Activated CD4-positive, alpha-beta T cell treated with anti-CD3 and anti-CD28 coated beads, Interleukin-2, Interleukin-6, amounts not matched to agents 100 ng/mL and 50 ng/mL, durations not matched to agents 16 hours and 8 hours (primary cell): ENCODE data around the gene SNAPC4.
"Not testable (repeated sequence)": the region's sequence is repeated elsewhere in the genome, so short reads cannot be mapped to it uniquely, and the experiment has no call there.

ENCODE experiments used
- DNase-seq: peaks from one replicate; pipeline ENCODE4 v3.0.0-alpha.2; 2020

Gene SNAPC4

DNA sequence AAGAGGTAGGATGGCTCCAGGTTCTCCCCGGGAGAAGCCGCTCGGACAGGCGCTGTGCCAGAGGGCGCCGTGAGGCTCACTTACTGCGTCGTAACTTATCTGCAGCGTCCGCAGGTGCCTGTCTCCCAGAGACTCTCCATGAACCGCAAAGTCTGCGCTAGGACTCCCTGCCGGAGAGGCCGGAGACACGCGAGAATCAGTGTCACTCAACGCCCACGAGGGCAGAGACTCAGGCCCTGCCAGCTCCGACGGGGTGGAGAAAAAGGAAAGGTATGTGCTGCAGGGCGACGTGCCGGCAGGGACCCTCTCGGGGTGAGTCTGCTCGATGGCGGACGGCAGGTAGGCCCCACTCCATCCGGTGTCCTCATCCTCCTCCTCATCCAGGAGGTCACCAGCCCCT, 7.1 kb upstream of the SNAPC4 start:
- not testable (repeated sequence) for DNase-seq

DNA sequence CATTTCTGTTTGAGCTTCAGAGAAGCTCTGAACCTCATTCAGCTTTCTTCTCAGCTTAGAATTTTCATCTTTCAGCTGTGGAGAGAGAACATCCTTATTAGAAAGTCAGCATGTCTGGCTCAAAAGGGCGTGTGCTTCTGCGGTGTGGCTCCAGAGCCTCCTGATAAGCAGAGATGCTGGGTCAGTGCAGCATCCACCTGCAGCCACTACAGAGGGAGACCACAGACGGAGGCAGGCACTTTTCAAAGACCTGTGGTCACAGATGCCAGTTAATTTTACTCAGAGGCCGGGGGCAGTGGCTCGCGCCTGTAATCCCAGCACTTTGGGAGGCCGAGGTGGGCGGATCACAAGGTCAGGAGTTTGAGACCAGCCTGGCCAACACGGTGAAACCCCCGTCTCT, 5.9 kb upstream of the SNAPC4 start:
- DNase-seq, result not testable (repeated sequence)

DNA sequence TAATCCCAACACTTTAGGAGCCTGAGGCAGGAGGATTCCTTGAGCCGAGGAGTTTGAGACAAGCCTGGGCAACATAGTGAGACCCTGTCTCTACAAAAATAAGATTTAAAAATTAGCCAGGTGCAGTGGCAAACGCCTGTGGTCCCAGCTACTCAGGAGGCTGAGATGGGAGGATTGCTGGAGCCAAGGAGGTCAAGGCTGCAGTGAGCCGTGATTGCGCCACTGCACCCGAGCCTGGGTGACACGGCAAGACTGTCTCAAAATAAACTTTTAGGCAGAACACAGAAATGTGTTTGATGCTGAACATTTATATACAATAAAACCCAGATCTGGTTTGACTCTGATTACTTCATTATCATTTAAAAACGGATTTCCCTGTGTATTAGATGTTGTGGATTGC, 5.5 kb upstream of the SNAPC4 start:
- DNase-seq, result no peak

DNA sequence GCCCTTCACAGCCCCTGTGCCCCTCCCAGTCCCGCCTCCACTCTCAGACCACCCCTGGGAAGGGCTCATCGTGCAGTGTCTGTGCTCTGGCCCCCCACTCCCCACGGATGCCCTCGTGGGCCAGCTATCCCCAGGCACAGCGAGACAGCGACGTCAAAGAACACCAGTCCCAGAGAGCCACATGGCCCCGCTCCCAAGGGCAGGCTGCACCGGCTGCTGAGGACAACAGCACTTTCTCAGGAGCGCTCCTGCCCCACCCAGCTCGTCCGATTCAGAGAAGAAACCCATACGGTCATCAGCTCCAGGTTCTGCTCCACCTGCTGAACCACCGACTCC, 4.8 kb upstream of the SNAPC4 start:
- no peak for DNase-seq

DNA sequence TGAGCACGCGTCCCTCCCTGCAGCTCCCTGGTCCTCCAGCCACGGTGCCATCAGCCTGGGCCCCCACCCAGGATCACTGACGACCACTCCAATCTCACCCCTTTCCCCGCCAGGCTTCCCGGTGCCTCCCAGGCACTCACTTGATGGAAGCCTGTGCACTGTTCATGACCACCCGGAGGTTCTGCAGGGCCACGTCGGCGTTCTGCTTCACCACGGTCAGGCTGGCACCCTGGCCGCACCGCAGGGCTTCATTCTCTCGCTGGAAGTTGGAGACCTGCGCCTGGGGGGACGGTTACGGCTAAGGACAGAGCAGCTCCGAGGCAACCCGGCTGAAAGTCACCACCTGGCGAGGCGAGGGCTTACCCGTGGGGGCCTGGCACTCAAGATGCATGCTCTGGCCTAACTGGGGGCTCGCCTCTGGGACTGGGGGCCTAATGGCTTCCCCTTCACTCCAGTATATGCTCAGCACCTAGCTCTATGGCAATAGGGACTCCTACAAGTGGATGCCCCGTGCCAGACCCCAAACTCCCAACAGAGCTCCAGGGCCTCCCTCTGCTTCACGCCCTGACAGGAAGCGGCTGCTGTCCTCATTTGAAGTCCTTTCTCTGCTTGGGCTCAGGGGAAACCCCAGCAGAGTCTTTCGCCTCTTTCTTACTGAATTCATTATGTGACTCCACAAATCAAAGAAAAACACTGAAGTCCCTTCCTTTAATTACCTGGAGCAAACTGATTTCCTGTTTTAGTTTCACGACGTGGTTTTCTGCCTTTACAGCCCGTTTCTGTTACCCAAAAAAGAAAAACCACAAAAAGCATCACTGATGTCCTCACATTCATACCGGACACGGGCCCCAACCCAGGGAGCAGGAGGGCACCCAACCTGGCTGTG, 4.2 kb upstream of the SNAPC4 start:
- peak; percentile 73 for DNase-seq

DNA sequence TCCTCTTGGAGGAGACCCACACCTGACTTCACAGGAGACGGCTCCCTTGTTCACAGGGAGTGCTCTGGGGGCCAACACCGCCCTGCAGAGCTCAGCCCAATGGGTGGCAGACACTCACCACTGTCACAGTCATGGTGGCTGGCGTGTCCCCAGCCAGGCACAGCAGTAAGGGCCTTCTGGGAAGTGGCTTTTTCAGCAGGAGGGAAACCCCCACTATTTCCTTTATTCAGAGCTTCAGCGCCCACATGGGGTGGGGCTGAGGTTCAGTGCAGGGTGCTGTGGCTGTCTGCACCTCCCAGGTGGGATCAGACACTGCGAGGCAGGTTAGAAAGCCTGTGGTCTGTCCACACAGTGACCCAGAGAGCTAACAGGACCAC, 3.6 kb upstream of the SNAPC4 start:
- DNase-seq, result peak; percentile 88

DNA sequence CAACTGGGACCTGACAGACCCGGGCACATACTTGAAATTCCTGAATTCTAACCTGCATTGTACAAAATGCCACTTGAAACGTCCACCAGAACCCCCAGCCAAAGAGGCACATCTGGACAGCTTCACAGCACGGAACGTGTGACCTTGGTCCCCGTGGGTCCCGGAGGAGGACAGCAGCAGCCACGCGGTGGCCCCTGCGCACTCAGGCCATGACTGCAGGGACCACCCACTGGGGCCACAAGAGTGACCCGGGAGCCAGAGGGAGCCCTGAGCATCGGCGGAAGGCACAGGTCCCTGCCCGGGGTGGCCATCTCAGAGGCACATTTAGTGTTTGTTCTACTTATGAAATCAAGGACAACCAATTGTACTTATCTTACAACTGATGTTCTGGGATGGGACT, 2.1 kb upstream of the SNAPC4 start:
- no peak for DNase-seq

DNA sequence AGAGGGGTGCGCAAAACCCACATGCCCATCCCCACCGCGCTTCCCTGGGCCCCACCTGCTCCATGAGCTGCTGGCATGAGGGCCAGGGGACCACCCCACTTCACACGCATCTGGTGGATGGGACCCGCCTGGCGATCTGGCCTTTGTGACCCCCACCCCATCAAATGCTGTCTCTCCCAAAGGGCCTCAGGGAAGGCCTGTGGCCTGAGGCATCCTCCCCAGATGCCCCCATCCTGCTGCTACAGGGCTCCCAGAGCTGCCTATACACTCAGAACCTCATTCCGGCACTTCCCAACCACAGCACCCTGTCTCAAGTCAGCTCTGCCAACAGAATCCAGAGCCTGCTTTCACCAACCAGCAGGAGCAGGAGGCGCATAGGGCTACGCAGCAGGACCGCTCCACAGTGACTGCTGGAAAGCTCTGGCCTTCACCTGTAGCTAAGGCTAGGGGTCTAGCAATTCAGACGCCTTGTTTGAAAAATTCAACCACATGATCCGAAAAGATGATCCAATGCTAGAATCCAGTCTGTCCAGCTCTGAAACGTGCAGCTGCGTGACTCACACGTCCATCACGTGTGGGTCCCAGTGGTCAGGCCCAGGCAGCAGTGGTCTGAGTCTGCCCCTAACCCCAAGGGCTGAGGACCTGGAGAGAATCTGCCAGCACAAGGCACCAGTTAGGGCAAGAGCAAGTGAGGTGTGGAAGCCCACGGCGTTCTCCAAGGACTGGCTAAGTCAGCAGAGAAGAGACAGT, 1.4 kb upstream of the SNAPC4 start:
- DNase-seq, result no peak

DNA sequence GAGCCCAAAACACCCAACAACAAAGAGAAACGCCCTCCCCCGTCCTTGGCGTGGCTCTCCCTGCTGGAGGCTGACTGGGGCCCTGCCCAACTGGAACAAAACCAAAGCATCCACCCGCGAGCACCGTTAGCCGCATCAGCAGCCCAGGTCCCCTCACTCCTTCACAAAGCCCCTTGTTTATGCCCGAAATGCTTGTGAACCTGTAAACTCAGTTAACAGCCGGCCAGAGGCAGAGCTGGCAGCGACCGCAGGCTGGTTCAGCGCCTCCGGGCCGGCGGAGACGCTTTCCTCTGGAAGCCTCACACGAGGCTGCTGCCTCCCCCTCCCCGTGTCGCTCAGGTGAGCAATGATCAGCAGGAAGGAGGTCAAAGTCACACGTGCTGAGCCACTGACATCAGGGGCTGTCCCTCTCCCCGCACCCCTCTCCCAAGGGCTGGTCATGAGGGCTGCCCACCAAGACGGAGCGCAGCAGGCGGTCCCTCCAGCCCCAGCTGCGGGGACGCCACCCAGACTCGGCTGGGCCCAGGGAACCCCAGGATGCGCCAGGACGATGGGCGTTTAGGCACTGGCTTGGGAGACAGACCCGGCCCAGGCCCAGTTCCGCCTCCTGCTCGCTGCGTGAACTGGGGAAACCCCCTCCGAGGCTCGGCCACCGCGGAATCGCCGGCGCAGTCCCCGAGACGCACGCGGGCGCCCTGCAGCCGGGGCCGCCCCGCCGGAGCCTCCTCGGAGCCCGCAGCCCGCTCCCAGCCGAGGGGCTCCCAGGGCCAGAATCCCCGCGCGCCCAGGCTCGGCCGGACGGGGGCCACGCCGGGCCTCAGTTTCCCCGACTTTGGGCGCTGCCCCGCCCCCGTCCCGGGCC, 563 bp downstream of the SNAPC4 start:
- peak; percentile 51 for DNase-seq

DNA sequence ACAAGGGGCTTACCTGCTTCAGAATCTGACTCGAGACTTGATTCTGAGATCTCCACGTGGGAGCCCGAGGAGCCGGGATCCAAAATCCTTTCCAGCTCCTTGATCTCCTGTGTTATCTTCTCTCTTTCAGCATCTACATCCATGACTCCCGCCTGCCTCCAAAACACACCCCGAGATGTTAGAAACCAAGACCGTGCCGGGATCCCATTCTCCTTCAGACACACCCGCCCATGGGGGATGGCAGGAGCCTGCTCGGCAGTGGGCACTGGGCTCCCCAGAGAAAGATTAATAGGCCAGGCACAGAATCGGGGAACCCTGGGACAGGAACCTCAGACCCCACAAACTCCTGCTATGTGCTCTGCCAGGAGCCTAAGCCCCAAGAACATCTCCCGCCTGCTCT, 1.7 kb downstream of the SNAPC4 start:
- no peak for DNase-seq

DNA sequence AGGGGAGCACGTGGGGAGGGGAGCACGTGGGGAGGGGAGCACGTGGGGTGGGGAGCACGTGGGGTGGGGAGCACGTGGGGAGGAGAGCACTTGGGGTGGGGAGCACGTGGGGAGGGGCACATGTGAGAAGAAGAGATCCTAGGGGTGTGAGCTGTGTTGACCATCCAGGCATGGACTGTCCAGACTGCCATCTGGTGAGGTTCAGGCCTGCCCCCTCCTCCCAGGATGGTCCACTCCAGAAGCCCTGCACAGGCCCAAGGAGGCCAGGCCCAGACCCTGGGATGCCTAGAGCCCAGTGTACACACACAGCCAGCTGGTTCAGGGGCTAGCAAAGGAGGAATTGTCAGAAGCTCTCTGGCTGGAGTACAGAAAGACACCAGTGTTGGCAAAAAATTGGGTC, 2.3 kb downstream of the SNAPC4 start:
- no peak for DNase-seq

DNA sequence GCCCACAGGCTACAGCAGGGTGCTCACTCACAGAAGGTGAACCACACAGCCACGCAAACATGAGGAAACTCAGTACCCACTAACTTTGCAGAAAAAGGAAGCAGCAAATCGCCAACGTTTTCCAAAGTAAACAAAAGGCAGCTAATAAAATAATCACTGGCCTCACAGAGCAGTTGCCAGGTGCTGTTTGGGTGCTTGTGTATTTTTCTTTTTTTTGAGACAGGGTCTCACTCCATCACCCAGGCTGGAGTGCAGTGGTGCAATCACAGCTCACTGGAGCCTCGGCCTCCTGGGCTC, 3.8 kb downstream of the SNAPC4 start:
- no peak for DNase-seq

DNA sequence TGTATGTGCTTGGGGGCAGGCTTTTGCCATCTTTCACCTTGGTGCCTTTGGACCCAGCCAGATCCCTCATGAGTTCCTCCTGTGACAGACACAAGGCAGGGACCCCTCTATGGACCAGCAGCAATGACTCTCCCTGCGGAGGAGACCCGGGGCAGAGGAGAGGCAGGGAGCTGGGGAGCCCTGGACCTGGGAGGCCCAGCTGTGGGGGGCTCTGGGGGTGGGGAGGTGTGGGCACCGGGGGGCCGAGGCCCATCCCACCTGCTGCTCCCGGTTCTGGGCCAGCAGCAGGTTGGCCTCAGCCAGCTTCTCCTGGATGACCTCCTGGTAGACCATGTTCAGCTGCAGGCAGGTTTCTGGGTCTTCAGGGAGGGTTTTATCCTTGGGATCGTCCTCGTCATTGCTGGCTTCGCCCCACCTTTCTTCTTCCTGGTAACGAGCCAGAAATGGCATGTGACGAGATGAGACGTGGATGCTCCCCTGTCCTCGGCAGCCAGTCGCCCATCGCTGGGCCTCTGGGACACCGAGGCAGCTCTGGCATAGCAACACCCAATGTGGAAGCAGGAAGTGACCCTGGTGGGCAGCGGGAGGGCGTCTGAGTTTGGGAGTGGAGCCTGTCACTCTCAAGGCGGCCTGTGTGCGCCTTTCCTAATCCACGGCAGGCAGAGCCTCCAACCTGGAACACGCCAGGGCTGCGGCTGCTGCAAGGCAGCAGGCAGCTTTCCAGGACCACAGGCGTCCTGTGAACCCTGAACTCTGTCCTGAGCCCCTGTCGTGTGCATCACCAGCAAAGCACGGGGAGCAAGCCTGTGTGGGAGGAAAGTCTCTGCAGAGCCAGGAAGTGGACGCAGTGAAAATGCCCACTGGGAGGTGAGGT, 4.4 kb downstream of the SNAPC4 start:
- no peak for DNase-seq

DNA sequence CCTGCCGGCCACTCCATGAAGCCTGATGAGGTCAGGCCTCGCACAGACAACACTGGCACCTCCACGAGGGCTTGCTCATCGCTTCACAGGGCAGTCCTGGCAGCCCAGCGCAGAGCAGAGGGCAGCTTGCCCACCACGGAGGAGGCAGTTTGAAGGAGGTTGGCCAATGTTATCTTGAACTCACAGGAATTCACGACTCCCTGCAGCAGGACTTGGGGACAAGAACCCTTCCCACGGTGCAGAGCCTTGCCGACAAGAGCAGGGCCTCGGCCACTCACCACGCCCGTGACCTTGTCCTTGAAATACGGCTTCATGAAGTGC, 5.0 kb downstream of the SNAPC4 start:
- no peak for DNase-seq

DNA sequence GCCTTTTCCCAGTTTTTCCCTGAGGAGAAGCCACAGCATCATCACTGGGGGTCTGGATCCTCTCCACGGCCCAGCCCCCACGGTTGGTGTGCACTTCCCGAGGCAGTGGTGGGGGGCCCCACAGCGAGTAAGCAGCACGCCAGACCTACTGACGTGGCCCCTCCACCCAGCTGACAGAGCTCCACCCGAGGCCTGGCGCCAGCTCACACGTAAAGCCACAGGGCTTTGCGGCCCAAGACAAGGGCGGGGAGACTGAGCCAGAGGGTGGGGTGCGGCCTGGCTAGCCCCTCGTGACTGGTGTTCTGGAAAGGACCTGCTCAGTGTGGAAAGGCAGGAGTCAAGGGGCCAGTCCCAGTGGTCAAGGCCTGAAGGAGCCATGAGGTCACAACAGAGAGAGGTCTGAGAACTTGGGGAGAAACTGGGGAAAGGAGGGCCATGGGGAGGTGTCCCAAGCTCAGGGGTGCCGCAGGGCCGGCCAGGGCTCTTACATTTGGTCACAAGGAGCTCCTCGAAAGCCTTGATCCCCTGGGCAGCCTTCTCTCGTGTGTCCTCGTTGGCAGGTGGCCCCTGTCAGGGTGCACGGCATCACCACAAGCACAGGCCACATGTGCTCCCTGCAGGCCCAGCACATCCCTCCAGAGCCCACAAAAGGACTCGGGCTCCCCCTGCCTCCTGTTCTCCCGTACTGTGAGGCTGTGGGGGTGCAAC, 5.5 kb downstream of the SNAPC4 start:
- no peak for DNase-seq

DNA sequence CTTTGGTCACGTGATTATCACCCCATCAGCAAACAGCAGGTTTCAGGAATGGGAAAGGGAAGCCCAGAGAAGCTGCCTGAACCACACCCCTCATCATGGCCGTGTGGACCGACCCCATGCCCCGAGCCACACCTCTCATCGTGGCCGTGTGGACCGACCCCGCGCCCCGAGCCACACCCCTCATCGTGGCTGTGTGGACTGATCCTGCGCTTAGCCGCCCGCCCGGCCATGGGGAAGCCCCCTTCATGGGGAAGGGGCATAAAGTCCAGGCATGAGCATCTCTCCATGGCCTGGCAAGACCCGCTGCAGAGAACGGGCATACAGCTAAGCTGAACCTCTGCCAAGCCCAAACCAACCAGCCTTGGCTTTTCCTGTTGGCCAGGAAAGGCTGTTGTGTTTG, 6.4 kb downstream of the SNAPC4 start:
- DNase-seq, result no peak

DNA sequence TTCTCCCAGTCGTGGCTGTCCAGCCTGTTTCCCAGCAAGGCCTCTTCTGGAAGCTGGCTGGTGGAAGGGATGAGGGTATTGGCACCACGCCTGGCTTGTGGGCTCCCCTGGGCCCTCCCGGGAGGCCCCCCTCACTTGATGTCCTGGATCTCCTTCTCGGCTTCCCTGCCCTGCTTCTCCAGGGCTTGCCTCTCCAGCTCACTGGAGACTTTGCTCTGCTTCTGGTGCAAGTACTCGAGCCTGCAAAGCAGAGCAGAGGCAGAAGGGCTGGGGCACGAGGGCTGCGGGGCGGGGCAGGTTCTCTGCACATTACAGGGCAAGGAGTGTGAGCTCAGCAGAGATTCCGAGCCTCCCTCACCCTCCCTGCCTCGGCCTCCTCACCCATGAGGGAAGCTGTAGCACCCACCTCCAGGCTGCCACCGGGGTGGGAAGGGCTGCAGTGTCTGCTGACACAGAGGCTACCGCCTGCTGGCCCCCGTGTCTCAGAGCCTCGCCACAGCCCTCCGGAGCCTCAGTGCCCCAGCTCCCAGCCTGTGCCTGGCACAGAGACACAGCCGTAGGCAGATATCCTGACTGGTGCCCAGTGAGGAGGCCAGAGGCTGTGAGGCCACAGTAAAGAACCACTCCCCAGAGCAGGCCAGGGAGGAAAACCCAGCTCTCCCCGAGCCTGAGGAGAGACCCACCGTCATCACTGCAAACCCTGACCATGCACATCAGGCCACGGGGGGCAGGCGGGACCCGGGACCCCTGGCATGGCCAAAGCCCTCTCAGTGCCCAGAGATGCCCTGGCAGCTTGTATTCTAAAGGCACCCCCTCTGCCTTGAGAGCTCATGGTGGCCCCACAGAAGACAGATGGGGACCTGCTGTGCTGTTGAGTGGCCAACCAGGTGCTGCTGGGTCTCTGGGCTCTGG, 7.2 kb downstream of the SNAPC4 start:
- no peak for DNase-seq

DNA sequence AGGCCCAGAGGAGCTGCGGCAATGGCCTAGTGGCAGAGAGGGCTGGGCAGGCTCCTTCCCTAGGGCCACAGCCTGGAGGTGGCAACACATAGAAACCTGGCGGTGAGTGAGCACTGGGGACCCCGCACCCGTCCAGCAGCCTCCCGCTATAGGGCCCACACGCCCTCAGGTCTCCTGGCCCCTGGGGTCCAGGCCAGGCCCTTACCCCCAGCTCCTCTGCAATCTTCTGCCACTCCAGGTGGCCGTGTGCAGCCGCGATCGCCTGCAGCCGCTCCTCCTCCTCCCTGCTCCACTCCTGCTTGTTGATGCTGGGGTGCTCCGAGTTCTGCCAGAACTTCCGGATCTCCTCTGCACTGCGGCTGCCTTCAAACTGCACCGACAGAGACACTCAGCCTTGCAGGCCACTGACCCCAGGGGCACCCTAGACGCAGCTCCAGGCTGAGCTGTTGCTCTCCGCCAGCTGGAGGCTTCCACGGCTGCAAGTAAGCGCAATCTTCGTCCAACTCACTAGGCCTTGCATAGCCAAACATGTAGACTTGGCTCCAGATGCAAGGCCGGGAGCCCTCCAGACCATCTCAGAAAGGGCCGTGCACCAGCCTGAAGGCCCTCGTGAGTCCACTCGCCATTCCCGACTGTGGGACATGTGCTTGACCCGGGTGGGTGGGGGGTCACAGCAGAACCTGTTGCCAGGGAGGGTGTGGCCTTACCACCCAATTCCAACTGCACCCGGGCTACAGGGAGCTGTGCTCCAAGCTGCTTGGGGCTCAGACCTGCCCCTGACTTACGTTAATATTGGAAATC, 8.0 kb downstream of the SNAPC4 start:
- no peak for DNase-seq

DNA sequence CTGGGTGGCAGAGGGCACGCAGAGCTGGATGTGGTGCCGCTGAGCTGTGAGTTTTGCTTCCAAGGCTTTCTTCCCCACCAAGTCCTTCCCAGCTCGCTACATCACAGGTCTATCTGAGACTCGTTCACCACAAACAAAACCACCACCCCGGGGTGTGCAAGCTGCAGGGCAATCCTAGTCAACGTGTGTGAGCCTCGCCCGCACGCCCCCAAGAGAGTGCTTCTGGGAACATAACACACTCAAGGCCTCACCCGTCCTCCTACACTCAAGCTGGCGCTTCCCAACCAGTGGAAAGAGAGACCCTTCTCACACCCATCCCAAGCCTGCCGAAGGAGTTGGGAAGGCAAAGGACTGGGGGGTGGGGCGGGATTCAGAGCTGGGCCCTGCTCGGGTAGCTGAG, 10.6 kb downstream of the SNAPC4 start:
- DNase-seq, result no peak

DNA sequence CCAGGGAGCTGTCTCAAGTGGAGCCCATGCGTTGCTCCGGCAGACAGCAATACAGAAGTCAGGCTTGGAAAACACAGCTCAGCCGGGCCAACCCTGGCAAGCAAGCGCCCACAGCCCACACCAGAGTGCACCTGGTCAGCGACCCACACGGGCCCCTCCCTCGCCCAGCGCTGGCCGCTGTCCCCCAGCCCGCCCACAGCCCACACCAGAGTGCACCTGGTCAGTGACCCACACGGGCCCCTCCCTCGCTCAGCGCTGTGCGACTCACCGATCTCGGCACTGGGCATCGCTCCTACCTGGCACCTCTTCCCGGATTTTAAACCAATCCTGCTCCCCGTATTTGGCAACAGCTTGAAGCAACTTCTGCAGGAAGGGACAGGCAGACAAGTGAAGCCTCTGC, 12.8 kb downstream of the SNAPC4 start:
- DNase-seq, result no peak
